Upper lobe of right lung (tissue), 1 donor: ENCODE data around the gene RTRAF. TPM values are rescaled to one million over a fixed set of nuclear protein-coding genes. Genes with fewer than 3 reads are reported as not detected.

Source experiments
- ATAC-seq: fragments of 200-7000 bp; cut with Tn5 transposase; one replicate; pipeline ENCODE4 v1.9.1; 2020; ENCODE audit warnings: mild to moderate bottlenecking, moderate library complexity
- DNase-seq: peaks from one replicate; pipeline ENCODE4 v3.0.0-alpha.2; 2020
- H3K27ac ChIP-seq: fragments of 200-600 bp; one replicate; pipeline ENCODE4 v1.8.0; 2022
- H3K27me3 ChIP-seq: fragments of 200-600 bp; one replicate; pipeline ENCODE4 v1.8.0; 2022; ENCODE audit warnings: mild to moderate bottlenecking
- H3K36me3 ChIP-seq: fragments of 200-600 bp; one replicate; pipeline ENCODE4 v1.8.0; 2022
- H3K4me1 ChIP-seq: fragments of 200-600 bp; one replicate; pipeline ENCODE4 v1.8.0; 2022
- H3K4me3 ChIP-seq: fragments of 200-600 bp; one replicate; pipeline ENCODE4 v1.8.0; 2022; ENCODE audit warnings: mild to moderate bottlenecking
- H3K9me3 ChIP-seq: fragments of 200-600 bp; one replicate; pipeline ENCODE4 v1.8.0; 2022
- intact Hi-C: fragments of 100-400 bp; cut with DNase I; formaldehyde crosslinking; loops from one replicate; pipeline ENCODE4 v1.11.0; 2022
- total RNA-seq: library from RNA; stranded (reverse); fragmentation: NEBNext Ultra II Directional; extraction: Animal tissue kit (Norgen Biotek cat#: 25700); gene quantifications from one replicate; pipeline ENCODE4 v1.2.1, GENCODE V29; 2021
- TF ChIP-seq, protein P1 (sequence below): fragments of 200-600 bp; IDR thresholded peaks from one replicate; pipeline ENCODE4 v1.8.0; 2022; ENCODE audit warnings: antibody characterized with exemption
- donor health status: DM: no; HTN: yes; CAD: no; lungs with severe emphysema.

Gene RTRAF
- total RNA-seq, 1 donor from 2014 or later: 104 TPM

DNA sequence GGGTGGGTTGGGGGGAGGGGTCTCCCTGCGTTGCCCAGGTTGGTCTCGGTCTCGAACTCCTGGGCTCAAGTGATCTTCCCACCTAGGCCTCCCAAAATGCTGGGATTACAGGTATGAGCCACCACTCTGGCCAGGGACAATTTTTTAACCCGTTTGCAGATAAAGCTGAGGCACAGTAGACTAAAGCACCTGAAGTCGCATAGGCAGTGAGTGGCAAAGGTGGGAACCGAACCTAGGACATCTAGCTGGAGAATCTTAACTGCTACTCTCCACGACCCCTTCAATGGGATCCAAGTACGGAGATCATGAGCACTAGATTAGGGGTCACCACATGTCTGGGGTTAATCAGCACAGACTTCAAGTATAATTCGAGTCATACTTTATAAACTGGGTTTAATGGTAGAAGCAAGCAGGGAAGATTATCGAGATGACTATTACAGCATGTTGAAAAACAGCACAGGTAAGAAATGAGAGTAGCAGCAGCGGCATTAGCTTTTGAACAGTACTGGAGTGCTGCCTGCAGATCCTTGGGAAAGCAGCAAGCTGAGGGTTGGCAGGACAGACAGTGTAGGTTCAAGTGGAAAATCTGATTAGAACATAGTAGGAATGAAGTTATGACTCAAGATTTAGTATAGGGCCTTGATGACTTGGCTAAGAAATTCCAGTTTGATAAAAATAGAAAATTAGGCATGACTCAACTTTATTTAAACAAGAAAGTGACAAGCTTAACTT lies 55.6 kb downstream of the RTRAF start:
- ATAC-seq: peak; percentile 39
- TF ChIP-seq, protein P1, sequence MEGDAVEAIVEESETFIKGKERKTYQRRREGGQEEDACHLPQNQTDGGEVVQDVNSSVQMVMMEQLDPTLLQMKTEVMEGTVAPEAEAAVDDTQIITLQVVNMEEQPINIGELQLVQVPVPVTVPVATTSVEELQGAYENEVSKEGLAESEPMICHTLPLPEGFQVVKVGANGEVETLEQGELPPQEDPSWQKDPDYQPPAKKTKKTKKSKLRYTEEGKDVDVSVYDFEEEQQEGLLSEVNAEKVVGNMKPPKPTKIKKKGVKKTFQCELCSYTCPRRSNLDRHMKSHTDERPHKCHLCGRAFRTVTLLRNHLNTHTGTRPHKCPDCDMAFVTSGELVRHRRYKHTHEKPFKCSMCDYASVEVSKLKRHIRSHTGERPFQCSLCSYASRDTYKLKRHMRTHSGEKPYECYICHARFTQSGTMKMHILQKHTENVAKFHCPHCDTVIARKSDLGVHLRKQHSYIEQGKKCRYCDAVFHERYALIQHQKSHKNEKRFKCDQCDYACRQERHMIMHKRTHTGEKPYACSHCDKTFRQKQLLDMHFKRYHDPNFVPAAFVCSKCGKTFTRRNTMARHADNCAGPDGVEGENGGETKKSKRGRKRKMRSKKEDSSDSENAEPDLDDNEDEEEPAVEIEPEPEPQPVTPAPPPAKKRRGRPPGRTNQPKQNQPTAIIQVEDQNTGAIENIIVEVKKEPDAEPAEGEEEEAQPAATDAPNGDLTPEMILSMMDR: no peak
- peaks cover 9% of the 10 kb centered on the region for H3K4me1 ChIP-seq

DNA sequence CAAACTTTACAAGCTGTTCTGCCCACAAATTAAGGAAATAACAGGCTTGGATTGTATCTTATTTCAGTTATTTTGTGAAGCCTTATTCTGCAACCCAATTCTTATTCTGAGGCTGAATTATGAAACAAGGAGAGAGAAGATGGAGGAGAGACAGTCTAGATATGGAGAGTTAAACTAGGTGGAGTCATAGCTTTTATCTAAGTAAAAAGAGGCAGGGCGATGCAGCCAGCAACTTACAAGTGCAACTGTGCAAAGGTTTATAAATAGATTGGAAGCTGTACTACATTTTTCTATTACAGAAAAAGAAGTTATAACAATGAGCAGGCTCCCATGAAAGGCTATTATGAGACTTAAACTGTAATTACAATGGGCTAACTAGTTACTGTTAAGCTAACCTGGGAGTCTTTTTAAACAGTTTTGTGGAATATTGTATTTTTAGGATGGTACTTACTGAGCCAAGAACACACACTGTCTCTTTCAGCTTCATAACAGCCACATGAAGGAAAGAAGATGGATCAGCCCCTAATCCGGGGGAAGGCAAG lies 57.1 kb downstream of the RTRAF start:
- Histone ChIP-seq H3K27ac (no peak overlapping the region), H3K36me3 (no peaks in the 10 kb centered on the region), H3K27me3 (no peaks in the 10 kb centered on the region), H3K4me3 (no peak overlapping the region), H3K4me1 (peaks cover 9% of the 10 kb centered on the region), H3K9me3 (no peaks in the 10 kb centered on the region)
- ATAC-seq (no peak), DNase-seq (no peak)
- TF ChIP-seq, protein P1: no peak
- intact Hi-C loops: no loop called here

More for the DNA sequence above, 55.6 kb downstream of the RTRAF start:
- Histone ChIP-seq H3K36me3 (peaks cover 7% of the 10 kb centered on the region), H3K4me3 (no peak overlapping the region), H3K9me3 (no peaks in the 10 kb centered on the region), H3K27me3 (no peaks in the 10 kb centered on the region), H3K27ac (no peak overlapping the region)
- intact Hi-C loops: no loop called here
- DNase-seq: no peak

GRCh38 chr14:52048116-52048515 lies 58.8 kb downstream of the RTRAF start:
- no peak for DNase-seq
- no peaks in the 10 kb centered on the region for H3K36me3 ChIP-seq
- no peaks in the 10 kb centered on the region for H3K27me3 ChIP-seq
- no peaks in the 10 kb centered on the region for H3K9me3 ChIP-seq
- TF ChIP-seq, protein P1: no peak
- no peak for ATAC-seq
- peaks cover 6% of the 10 kb centered on the region for H3K4me1 ChIP-seq
- no peak overlapping the region for H3K27ac ChIP-seq
- intact Hi-C loops: no loop called here
- H3K4me3 ChIP-seq: no peak overlapping the region

GRCh38 chr14:52048641-52049204 lies 59.4 kb downstream of the RTRAF start:
- no peak for ATAC-seq
- no peak overlapping the region for H3K4me3 ChIP-seq
- peaks cover 3% of the 10 kb centered on the region for H3K4me1 ChIP-seq
- H3K27ac ChIP-seq: no peak overlapping the region
- TF ChIP-seq, protein P1: no peak
- intact Hi-C loops: no loop called here
- no peaks in the 10 kb centered on the region for H3K27me3 ChIP-seq
- DNase-seq: no peak
- no peaks in the 10 kb centered on the region for H3K36me3 ChIP-seq
- no peaks in the 10 kb centered on the region for H3K9me3 ChIP-seq

GRCh38 chr14:52049271-52049670 lies 59.9 kb downstream of the RTRAF start:
- Histone ChIP-seq H3K27ac (no peak overlapping the region), H3K9me3 (no peaks in the 10 kb centered on the region), H3K36me3 (no peaks in the 10 kb centered on the region), H3K4me3 (no peak overlapping the region), H3K4me1 (peaks cover 8% of the 10 kb centered on the region), H3K27me3 (no peaks in the 10 kb centered on the region)
- intact Hi-C loops: no loop called here
- TF ChIP-seq, protein P1: no peak
- no peak for ATAC-seq
- DNase-seq: no peak
